Measurements from ENCODE around the gene NDRG3. TPM values are rescaled to one million over a fixed set of nuclear protein-coding genes. Genes with fewer than 3 reads are reported as not detected.

NDRG3 gene
- total and polyA plus RNA-seq, 2 of the 8 experiments (the other 6 are each of a cell fraction or from before 2014, with no cell fraction given) = 25.7 to 32.3 TPM

- Histone ChIP-seq H3K79me1 (ENCODE audit: low read depth, low read length) (no peaks in the 10 kb centered on the region), H3K14ac (ENCODE audit: insufficient read length) (no peak overlapping the region), H3K9me3 (ENCODE audit: insufficient read depth in 2 of 2, low read depth in 1 of 2, low read length in 1 of 2) (no peaks in the 10 kb centered on the region), H4K20me1 (replicated peaks in 1 of 2; ENCODE audit: control insufficient read depth in 1 of 2, insufficient read depth in 2 of 2, low read length in 2 of 2) (no peaks in the 10 kb centered on the region), H2BK20ac (ENCODE audit: low read length) (no peak overlapping the region), H3K27me3 (replicated peaks in 1 of 4; ENCODE audit: control insufficient read depth in 3 of 4, extremely low read depth in 1 of 4, insufficient read depth in 3 of 4, low read length in 3 of 4) (no peaks in the 10 kb centered on the region), H4K8ac (ENCODE audit: extremely low read depth, insufficient read depth, low read length) (no peak overlapping the region), H3K27ac (ENCODE audit: low read depth, low read length) (no peak overlapping the region), H3K79me2 (ENCODE audit: control insufficient read depth in 1 of 2, insufficient read depth in 2 of 2, low read length in 2 of 2) (no peaks in the 10 kb centered on the region), H4K5ac (ENCODE audit: insufficient read length, low read depth, low read length) (no peak overlapping the region), H4K91ac (replicated peaks; ENCODE audit: insufficient read length, low read length) (no peak overlapping the region), H2BK120ac (replicated peaks; ENCODE audit: low read depth, low read length) (no peak overlapping the region), H3K4me1 (replicated peaks in 1 of 4; ENCODE audit: control insufficient read depth in 3 of 4, insufficient read depth in 4 of 4, low read length in 3 of 4) (peaks cover 0 to 4% (median 1%) of the 10 kb centered on the region in 4 experiments; a peak in 3 of 7 replicates), H3K23me2 (ENCODE audit: low read depth, low read length) (no peaks in the 10 kb centered on the region; the same call in 1 of the 2 replicates), H3K4me2 (ENCODE audit: insufficient read depth in 1 of 2, low read depth in 2 of 2, low read length in 2 of 2) (no peak overlapping the region), H2AFZ (ENCODE audit: low read length) (no peak overlapping the region), H3K23ac (ENCODE audit: insufficient read length) (no peak overlapping the region), H3K4me3 (ENCODE audit: extremely low read depth in 1 of 4, insufficient read depth in 2 of 4, low read depth in 3 of 4, low read length in 4 of 4) (no peak overlapping the region), H2BK12ac (ENCODE audit: low read depth, low read length) (no peak overlapping the region), H3K9ac (replicated peaks in 1 of 4; ENCODE audit: extremely low read depth in 1 of 4, low read depth in 3 of 4, low read length in 3 of 4) (no peak overlapping the region), H3K36me3 (ENCODE audit: control insufficient read depth in 2 of 4, insufficient read depth in 4 of 4, low read length in 3 of 4) (no peaks in the 10 kb centered on the region), H3K56ac (replicated peaks; ENCODE audit: insufficient read length, low read depth, low read length) (no peak overlapping the region), H2BK5ac (ENCODE audit: low read depth, low read length) (no peak overlapping the region), H3K18ac (ENCODE audit: extremely low read depth, low read length) (no peak overlapping the region), H2AK5ac (ENCODE audit: low read depth, low read length) (no peak overlapping the region), H3K4ac (replicated peaks; ENCODE audit: insufficient read length, low read depth, low read length) (no peak overlapping the region), H2BK15ac (ENCODE audit: low read length) (no peak overlapping the region)
- ChIA-PET CTCF (ENCODE audit: partially characterized antibody) (interaction anchor here (0.7 to 3.7 kb wide), 9 partner anchors 10 to 196 kb away, joined by 3 to 30 read pairs (median 3); no protein-coding TSS in a partner anchor), POLR2A (ENCODE audit: partially characterized antibody) (interaction anchor here (0.6 to 1.2 kb wide), 2 partner anchors 9 to 15 kb away, joined by 4 to 5 read pairs; no protein-coding TSS in a partner anchor)
- WGBS, 2 experiments (ENCODE audit: extremely low coverage in 1 of 2, insufficient coverage in 1 of 2, insufficient read length in 1 of 2, insufficient replicate concordance in 2 of 2, low coverage in 1 of 2, low lambda C conversion rate in 2 of 2, missing lambda C conversion rate in 1 of 2) = 95% methylated on average over 2 of the region's 2 CpGs; no CpG with 5 or more reads in 1 of the 2 experiments
- DNase-seq (ENCODE audit: low read depth in 1 of 2, low spot score in 2 of 2) (no peak), FAIRE-seq (no peak)
- TF ChIP-seq JUN (IDR thresholded peaks at IDR 0.05; ENCODE audit: low read depth, low read length) (no peak), CBX5 (IDR thresholded peaks at IDR 0.05; ENCODE audit: low read depth, low read length) (no peak), TCF12 (IDR thresholded peaks at IDR 0.05; ENCODE audit: low read depth, low read length) (no peak), POLR2AphosphoS5 (IDR thresholded peaks at IDR 0.05; ENCODE audit: low read depth, low read length) (no peak), JUND (IDR thresholded peaks at IDR 0.05; ENCODE audit: low read length) (no peak), FOSL1 (IDR thresholded peaks at IDR 0.05; ENCODE audit: insufficient read depth, low read depth, low read length) (no peak), MAFK (IDR thresholded peaks at IDR 0.05; ENCODE audit: low read depth, low read length) (no peak), CHD2 (IDR thresholded peaks at IDR 0.05; ENCODE audit: low read length) (no peak), KDM1A (IDR thresholded peaks at IDR 0.05; ENCODE audit: borderline replicate concordance, low read length) (no peak), ASH2L (IDR thresholded peaks at IDR 0.05; ENCODE audit: low read length) (no peak), SRF (IDR thresholded peaks at IDR 0.05; ENCODE audit: low read depth, low read length) (no peak), RNF2 (IDR thresholded peaks at IDR 0.05; ENCODE audit: borderline replicate concordance, low read depth, low read length, missing control alignments, poor library complexity, severe bottlenecking) (no peak), ATF3 (IDR thresholded peaks at IDR 0.05; ENCODE audit: insufficient read depth, low read depth, low read length) (no peak), EGR1 (IDR thresholded peaks at IDR 0.05; ENCODE audit: borderline replicate concordance, low read depth, low read length) (no peak), TAF1 (IDR thresholded peaks at IDR 0.05; ENCODE audit: low read depth, low read length) (no peak)
Measured at GRCh38 chr20:36623444-36623843, 122.4 kb downstream of the NDRG3 start.

Data from H1 (cell line).